Measurements from ENCODE around the gene ZP4.
"Not testable (repeated sequence)": the region's sequence is repeated elsewhere in the genome, so short reads cannot be mapped to it uniquely, and the experiment has no call there.

The ZP4 gene

GRCh38 chr1:237875291-237875690 lies 15.4 kb downstream of the ZP4 start:
- no peak for DNase-seq

- DNase-seq, result no peak
These were observed 17.1 kb downstream of the ZP4 start for GRCh38 chr1:237873487-237874211.

- DNase-seq, result no peak
These were observed 21.7 kb downstream of the ZP4 start for GRCh38 chr1:237868817-237869600.

DNA sequence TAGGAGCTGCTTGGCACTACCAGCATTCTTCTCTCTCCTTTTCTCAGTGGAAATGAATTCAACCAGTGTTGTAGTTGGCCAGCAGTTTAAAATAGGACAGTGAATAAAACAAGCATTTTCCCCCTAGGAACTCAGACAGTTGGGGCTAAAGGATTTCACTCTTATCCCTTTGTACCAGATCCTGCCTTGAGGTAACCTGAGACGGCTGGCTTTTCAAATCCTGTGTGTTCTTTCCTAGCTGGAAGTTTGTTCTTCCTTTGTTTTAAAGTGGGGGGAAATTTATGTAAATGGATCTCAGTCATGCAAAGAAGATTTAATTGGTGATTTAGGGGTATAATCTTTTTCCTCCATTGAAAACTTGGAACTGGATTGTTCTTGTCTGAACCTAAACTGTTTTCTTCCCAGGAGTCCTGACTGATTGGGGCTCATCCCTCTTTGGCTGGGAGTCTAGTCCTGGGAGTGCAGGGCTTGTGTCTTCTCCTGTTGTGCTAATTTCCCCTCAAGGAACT lies 23.3 kb downstream of the ZP4 start:
- no peak for DNase-seq

DNA sequence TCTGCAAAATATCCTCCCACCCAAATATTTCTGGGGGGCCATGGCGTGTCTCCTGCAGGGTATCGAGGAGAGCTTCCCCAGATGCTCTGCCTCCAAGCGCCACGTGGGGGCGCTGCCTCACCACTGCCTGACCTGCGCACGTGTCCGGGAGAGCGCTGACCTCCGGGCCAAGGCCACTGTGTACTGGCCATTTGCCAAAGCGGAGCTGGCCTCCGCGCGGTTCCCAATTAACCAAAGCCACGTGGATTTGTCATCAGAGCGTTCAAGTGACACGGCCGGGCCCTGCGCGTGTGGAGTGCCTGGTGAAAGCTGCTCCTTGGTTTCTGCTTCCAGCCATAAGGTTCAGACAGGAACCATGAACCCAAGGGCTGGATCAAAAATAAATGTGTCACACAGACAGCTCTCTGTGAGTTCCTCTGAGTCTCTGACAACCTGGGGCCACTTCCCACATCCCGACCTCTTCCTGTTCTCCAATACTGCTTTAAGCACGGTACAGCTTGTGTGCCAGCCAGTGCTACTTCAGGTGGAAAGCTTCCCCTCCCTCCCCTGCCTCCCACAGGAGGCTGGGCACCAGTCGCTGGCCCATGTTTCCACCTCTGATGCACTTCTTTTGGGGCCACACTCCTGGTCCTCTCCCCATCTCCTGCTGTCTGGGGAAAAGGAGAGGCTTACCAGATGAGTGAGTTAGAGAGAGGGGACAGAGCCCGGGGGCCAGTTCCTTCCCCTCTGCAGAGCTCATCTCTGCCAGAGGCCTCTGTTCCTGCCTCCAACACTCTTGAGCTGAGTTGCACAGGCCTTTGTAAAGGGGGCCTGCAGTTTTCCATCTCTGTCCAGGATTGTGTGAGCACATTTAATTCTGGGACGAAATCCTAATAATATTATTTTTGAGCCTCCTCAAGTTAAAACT lies 26.1 kb downstream of the ZP4 start:
- DNase-seq, result peak; percentile 8 to 54

DNA sequence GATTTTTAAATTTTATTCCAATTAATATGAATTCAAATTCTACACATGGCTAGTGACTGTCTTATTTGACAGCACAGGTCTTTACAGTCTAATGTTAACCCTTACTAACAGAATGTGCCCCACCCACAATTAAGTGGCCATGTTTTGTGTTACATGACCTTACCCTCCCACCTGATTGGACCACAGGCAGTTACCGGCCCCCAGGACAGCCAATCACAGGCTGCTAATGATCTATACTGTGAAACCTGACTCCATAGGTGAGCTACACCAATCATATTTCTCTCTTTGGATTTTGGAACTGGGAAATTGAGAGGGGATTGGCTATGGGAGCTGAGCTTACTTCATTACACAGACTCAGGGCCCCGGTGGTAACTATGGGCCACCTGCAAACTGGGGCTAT lies 27.5 kb downstream of the ZP4 start:
- DNase-seq, result no peak

GRCh38 chr1:237861944-237862343 lies 28.8 kb downstream of the ZP4 start:
- no peak for DNase-seq

DNA sequence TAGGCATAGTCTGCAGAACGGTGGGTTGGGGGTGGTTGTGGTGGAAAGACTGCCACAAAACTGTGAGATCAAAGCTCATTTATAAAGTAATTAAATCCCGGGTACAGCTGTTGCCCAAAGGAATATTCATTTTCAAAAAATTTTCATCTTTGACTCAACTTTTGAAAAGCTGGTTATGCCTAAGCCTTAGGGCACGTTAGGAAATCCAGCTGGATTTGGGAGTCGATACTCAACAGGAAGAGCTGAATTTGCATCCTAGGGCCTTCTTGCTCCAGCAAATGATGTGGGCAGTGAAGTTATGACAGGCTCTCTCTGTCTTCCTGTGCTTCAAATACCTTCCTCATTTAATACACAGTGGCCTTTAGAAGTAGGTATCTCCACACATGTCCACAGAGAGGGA lies 31.7 kb downstream of the ZP4 start:
- DNase-seq, result no peak

GRCh38 chr1:237857455-237857854 lies 33.3 kb downstream of the ZP4 start:
- no peak for DNase-seq

GRCh38 chr1:237852342-237852741 lies 38.4 kb downstream of the ZP4 start:
- no peak for DNase-seq

- DNase-seq, result peak; percentile 2 to 12
These were observed 39.4 kb downstream of the ZP4 start for GRCh38 chr1:237851210-237851845.

- DNase-seq, result not testable (repeated sequence)
These were observed 47.2 kb downstream of the ZP4 start for GRCh38 chr1:237843516-237843915.

DNA sequence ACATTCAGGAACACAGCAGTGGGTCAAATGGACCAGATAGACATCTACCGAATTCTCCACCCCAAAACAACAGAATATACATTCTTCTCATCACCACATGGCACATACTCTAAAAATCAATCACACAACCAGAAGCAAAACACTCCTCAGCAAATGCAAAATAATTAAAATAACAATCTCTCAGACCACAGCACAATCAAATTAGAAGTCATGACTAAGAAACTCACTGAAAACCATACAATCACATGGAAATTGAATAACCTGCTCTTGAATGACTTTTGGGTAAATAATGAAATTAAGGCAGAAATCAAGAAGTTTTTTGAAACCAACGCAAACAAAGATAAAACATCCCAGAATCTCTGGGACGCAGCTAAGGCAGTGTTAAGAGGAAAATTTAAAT lies 49.2 kb downstream of the ZP4 start:
- DNase-seq, result no peak

- DNase-seq, result no peak
These were observed 51.7 kb downstream of the ZP4 start for GRCh38 chr1:237838904-237839534.

- no peak for DNase-seq
These were observed 52.4 kb downstream of the ZP4 start for GRCh38 chr1:237838320-237838719.

- DNase-seq, result no peak
These were observed 56.3 kb downstream of the ZP4 start for GRCh38 chr1:237834461-237834860.

- no peak for DNase-seq
These were observed 56.7 kb downstream of the ZP4 start for GRCh38 chr1:237834048-237834447.

GRCh38 chr1:237832858-237833257 lies 57.9 kb downstream of the ZP4 start:
- DNase-seq, result no peak

Data from NCI-H1930 (cell line).